Subcutaneous adipose tissue (tissue), 4 donors: ENCODE data around the gene COL25A1. TPM values are rescaled to one million over a fixed set of nuclear protein-coding genes. Genes with fewer than 3 reads are reported as not detected.

Experiments used
- total RNA-seq, 4 donors: library from RNA; depleted of rRNA; stranded (reverse); fragments of >200 nt; gene quantifications; one replicate each; pipeline ENCODE4 v1.1.0, GENCODE V29; 2016
- TF ChIP-seq, protein P1 (sequence below): fragments of 450-650 bp; IDR thresholded peaks from one replicate; pipeline ENCODE4 v1.5.1; 2016; ENCODE audit warnings: low read depth, mild to moderate bottlenecking, control low read depth, antibody characterized with exemption, moderate library complexity

COL25A1 gene
- total RNA-seq, 4 donors from 2014 or later, result 4.9 to 12.9 (median 10.1) TPM

DNA sequence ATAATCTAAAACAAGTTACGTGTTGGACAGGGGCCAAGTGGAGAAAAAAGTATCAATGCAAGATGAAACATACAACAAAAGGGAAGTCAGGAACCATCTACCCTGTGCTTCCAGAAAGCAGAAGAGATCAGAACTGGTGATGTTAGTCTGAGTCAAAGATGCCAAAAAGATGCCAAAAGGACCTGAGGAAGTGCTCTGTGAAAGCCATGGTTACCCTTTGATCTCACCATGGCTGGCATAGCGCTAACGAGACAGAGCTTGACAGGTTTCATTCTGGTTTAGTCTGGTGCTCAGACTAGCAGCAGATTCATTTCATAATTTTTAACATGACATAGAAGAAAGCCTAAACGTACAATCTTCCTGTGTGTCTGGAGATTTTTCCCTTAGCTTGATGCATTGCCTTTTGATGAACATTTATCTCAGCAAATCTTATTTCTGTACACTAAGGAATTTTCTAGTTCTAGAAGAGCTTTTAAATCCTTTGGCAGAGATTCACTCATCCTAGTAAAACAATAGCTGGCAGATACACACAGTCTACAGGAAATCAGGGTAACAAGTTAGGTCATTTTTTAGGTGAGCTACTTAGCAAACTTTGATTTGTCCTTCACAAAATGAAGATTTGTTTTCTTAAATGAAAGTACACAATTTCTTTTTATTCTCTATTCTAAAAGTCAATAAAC is 87.7 kb downstream of the COL25A1 start:
- TF ChIP-seq, protein P1, sequence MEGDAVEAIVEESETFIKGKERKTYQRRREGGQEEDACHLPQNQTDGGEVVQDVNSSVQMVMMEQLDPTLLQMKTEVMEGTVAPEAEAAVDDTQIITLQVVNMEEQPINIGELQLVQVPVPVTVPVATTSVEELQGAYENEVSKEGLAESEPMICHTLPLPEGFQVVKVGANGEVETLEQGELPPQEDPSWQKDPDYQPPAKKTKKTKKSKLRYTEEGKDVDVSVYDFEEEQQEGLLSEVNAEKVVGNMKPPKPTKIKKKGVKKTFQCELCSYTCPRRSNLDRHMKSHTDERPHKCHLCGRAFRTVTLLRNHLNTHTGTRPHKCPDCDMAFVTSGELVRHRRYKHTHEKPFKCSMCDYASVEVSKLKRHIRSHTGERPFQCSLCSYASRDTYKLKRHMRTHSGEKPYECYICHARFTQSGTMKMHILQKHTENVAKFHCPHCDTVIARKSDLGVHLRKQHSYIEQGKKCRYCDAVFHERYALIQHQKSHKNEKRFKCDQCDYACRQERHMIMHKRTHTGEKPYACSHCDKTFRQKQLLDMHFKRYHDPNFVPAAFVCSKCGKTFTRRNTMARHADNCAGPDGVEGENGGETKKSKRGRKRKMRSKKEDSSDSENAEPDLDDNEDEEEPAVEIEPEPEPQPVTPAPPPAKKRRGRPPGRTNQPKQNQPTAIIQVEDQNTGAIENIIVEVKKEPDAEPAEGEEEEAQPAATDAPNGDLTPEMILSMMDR, result no peak

DNA sequence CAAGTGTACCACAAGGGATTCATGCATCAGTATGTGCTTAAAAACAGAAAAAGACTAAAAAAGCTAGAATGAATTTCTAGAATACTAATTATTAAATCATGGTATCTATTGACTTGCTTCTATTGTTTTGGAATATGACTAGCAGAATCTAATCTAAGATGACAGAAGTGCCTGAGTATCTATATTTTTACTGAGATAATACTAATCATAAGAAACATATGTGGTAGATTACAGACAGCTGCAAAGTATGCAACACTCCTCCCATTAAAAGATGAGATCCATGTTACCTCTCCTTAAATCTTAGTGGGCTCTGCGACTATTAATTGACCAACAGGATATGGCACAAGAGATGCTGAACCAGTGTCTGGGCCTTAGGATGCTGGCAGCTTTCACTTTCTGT is 89.4 kb downstream of the COL25A1 start:
- TF ChIP-seq, protein P1, result no peak

DNA sequence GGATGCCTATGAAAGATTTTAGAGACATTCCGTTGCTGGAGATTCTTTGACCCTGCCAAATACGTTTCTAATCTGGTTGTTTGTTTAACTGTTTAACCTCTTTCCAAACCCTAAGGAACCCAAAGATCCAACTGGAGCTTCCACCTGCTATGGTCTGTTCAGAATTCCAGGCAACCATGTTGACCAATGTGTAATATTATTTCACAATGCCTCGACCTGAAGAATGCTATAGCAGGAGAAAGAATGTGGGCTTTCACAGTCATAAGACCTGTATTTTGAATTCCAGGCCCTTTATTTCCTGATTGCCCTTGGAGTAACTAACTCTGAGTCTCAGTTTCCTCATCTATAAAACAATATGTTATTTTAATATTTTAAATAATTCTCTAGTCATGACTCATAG is 90.8 kb downstream of the COL25A1 start:
- TF ChIP-seq, protein P1, result no peak

DNA sequence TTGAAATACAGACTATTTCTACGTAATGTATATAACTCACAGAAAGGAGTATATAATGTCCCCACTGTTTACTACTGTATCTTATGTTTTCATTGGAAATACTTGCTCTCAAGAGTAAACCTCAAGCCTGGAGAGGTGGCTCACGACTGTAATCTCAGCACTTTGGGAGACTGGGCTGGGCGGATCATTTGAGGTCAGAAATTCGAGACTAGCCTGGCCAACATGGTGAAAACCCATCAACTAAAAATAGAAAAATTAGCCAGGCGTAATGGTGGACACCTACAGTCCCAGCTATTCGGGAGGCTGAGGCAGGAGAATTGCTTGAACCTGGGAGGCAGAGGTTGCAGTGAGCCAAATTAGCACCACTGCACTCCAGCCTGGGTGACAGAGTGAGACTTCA is 92.8 kb downstream of the COL25A1 start:
- TF ChIP-seq, protein P1, result no peak

DNA sequence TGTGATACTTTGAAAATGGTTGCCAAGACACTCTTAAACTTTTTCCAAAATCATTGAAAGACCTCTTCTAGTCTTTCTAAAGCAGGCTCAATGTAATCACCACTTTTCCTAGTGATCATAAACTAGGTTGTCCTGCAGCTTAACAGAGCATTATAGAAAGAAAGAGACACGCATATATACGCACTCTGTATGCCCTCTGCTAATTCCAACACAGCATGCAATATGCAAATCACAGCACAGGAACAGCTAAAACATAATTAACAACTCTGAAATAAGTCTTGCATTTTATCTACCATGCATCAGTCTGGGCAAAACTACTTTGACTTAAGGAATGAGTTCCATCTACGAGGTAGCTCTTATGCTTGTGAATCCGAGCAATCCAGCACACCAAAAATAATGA is 94.6 kb downstream of the COL25A1 start:
- TF ChIP-seq, protein P1, result no peak

DNA sequence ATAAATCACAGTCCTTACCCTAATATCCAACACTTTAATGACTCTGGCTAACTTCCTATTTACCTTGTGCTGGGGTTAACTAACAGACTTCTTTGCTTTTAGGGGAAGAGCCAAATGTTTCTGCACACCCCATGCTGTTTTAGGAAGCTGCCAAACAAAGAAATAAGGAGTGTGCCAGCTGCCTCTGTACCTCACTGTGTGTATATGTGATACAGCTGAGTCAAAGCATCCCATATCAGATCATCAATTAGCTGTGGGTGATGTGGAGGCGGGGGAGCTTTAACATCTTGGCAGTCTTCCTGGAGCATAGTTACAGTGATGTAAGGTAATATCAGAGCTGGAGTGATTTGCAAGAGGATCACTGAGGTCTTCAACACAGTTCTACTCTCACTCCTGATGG is 95.4 kb downstream of the COL25A1 start:
- TF ChIP-seq, protein P1, result no peak

DNA sequence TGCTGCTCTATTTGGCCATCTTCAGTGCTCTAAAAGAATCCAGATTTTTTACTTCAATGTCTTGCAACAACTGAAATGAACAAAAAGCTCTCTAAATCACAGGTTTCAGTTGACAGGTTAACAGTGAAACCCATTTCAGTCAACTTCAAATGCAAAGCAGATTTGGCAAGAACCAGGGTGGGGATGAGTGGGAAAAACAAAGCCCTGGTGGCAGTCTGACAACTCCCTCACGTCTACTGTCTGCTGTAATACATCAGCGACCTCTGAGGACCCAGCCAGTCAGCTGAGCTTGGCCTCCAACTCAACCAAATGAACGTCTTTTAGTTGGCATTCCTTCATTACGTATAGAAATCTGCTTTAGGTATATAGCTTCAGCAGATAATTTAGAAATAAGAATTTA is 95.8 kb downstream of the COL25A1 start:
- TF ChIP-seq, protein P1, result no peak
